T follicular helper cell (primary cell): ENCODE measurements around the gene TAF8.
A peak's percentile ranks its signal among the peaks of the same experiment; 100 is the strongest.

Source experiments
- DNase-seq: peaks from one replicate; pipeline ENCODE4 v3.0.0-alpha.2; 2020; ENCODE audit warnings: low read depth

Gene TAF8

GRCh38 chr6:42059743-42060142 is 9.4 kb downstream of the TAF8 start:
- no peak for DNase-seq

- no peak for DNase-seq
These were observed 15.9 kb downstream of the TAF8 start for GRCh38 chr6:42066156-42066675.

DNA sequence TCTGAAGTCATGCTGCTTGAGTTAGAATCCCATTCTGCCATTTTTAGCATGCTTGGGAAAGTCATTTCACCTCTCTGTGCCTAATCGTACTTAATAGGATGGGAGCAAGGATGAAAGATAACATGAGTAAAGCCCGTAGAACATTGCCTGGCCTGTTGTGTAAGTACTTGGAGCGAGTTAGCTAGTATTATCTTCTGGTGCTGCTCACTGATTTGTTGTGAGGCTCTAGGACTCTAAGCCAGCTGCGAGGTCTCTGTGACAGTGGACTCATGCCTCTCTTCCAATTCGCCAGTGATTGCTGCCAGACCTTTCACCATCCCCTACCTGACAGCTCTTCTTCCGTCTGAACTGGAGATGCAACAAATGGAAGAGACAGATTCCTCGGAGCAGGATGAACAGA is 17.8 kb downstream of the TAF8 start:
- DNase-seq, result no peak

DNA sequence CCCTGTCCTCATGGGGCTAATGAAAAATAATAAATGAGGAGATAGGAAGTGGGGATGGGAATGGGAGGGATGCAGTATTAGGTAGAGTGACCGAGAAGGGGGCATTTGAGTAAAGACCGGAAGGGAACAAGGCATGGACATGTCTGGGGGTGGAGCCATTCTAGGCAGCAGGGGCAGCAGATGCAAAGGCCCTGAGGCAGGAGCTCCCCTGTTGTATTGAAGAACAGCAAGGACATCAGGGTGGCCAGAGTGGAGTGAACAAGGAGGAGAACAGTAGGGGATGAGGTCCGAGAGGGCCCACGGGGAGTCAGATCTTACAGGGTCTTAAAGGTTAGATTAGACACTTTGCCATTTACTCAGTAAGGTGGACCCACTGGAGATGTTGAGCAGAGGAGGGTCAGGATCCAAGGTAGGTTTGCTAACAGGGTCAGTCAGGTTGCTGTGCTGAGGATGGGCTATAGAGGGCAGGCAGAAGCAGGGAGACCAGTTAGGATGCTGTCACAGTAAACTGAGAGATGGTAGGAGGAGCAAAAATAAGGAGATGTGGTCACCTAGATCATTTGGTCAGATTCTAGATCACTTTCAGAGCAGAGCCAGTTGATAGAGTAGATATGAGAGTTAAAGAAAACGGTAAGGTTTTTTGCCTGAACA is 18.7 kb downstream of the TAF8 start:
- no peak for DNase-seq

GRCh38 chr6:42071881-42072583 is 21.7 kb downstream of the TAF8 start:
- DNase-seq, result no peak

DNA sequence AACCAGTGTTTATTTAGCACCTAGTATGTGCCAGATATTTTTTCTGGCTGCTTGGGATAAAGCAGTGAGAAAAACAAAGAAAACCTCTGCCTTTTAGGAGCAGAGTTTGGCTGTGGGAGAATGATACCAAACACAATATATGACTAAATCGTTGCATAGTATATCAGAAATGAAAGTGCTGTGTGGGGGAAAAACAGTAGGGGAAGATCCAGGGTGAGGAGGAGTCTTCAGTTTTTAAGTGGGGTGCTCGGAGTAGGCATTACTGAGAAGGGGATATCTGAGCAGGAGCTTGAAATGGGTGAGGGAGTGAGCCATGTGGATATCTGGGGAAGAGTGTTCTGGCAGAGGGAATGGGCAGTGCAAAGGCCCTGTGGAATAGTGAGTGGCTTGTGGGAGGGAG is 23.0 kb downstream of the TAF8 start:
- no peak for DNase-seq

- peak; percentile 28 for DNase-seq
These were observed 25.0 kb downstream of the TAF8 start for GRCh38 chr6:42075159-42075838.

GRCh38 chr6:42078386-42078785 is 28.1 kb downstream of the TAF8 start:
- no peak for DNase-seq

DNA sequence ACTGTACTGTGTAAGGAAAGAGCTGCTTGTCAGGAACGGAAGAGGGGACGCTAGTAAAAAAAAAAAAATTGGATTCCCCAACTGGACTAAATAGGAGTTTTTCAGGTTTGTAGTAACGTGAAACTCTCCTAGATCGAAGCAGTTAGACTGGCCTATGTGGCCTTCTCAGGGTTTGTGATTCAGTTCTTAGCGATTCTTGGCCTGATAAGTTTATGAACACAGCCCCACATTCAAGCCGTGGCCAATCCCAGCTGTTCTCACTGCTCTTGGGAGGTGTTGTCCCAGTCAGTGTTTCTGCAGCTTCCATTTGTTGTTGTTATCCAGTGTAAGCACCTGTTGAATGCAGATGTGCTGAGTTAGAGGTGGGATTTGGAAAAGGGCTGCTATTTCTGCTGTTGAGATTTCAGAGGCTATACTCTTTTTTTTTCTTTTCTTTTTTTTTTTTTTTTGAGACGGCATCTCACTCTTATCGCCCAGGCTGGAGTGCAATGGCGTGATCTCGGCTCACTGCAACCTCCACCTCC is 29.7 kb downstream of the TAF8 start:
- no peak for DNase-seq

- DNase-seq, result no peak
These were observed 33.2 kb downstream of the TAF8 start for GRCh38 chr6:42083530-42083929.

DNA sequence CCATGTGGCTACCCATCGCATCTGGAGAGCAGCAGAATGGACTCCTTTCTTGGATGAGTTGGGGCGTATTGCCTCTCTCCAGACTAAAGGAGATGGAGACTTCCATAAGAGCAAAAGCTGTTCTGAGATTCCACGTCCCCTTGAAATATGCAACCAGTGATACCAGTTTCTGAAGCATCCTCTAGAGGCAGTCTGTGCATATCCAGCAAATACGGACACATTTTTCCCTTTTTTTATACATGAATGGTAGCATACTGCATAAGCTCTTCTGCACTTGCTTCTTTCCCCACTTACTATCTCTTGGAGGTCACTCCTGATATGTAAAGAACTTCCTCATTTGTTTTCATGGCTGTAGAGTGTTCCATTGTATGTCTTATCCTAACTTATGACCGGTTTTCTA is 34.6 kb downstream of the TAF8 start:
- DNase-seq, result no peak

DNA sequence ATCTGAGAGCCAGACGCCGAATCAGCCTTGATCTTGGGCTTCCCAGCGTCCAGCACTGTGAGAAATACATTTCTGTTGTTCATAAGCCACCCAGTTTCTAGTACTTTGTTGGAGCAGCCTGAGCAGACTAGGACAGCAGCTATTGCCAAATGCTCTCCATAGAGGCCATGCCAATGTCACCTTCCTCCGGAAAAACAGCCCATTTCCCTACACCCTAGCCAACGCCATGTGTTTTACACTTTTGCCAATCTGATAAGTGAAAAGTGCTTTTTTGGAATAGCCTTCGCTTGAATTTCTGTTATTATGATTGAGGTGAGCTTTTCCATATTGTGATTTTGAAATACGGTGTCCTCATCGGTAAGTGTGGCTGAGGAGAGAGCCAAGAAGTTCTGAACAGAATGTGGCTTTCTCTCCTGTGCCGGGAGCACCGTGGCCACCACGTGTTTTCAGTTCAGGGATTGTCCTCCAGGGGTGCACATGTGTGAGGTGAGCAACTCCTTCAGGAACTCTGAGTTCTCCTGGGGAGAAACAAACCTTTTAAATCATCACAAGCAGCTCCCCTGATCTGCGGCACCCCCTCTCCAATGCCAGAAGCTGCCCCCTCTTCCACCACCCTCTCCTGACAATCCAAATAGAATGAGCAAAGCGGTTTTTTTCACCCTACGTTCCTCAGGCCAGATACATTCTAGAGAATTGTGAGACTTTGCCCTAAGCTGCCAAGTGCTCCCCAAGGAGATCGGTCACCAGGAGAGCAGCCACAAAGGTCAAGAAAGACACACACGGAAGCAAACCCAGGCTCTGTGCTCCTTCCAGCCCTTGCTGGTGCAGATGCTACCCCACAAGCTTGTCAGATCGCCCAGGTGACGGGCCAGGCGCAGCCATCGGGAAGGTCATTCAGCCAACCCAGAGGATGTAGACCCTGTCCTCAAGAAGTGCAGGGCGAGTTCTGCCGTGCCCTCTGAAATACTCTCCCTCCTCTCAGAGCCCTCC is 36.0 kb downstream of the TAF8 start:
- DNase-seq, result no peak

DNA sequence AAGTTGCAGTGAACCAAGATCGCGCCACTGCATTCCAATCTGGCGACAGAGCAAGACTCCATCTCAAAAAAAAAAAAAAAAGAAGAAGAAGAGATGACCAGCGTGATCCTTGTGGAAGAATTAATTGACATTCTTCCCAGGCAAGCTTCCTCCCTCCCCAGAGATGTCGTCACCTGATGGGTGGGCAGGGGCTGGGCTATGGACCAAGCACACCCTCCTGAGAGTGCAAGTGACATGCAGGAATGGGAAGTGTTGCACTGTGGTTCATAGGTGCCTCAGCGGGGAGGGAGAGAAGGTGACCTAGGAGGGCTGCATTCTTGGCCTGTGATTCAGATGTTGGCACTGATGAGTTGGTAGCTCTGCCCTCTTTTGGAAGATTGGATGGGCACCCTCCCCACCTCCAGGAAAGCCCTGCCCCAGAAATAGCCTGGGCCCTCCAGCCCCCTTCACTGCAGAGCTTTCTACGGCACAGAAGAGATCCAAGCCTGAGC is 37.8 kb downstream of the TAF8 start:
- no peak for DNase-seq

GRCh38 chr6:42090819-42091717 is 40.7 kb downstream of the TAF8 start:
- DNase-seq, result no peak

GRCh38 chr6:42091718-42092023 is 41.3 kb downstream of the TAF8 start:
- no peak for DNase-seq

- no peak for DNase-seq
These were observed 43.4 kb downstream of the TAF8 start for GRCh38 chr6:42093582-42094329.

DNA sequence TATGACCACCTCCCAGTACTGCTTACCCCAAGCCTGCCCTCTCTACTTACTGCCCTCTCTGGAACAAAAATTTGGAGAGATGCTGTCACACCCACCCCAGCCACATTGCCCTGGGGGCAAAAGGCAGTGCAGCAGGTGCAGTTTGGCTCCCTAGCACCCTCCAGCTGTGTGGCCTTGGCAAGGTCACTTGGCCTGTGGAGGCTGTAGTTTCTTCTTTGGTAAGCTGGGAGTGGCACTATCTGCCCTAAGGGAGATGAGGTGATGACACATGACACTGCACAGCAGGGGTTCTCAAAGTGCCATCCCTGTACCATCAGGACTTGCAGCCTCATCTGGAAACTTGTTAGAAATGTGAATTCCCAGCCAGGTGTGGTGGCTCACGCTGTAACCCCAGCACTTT is 44.8 kb downstream of the TAF8 start:
- DNase-seq, result no peak

DNA sequence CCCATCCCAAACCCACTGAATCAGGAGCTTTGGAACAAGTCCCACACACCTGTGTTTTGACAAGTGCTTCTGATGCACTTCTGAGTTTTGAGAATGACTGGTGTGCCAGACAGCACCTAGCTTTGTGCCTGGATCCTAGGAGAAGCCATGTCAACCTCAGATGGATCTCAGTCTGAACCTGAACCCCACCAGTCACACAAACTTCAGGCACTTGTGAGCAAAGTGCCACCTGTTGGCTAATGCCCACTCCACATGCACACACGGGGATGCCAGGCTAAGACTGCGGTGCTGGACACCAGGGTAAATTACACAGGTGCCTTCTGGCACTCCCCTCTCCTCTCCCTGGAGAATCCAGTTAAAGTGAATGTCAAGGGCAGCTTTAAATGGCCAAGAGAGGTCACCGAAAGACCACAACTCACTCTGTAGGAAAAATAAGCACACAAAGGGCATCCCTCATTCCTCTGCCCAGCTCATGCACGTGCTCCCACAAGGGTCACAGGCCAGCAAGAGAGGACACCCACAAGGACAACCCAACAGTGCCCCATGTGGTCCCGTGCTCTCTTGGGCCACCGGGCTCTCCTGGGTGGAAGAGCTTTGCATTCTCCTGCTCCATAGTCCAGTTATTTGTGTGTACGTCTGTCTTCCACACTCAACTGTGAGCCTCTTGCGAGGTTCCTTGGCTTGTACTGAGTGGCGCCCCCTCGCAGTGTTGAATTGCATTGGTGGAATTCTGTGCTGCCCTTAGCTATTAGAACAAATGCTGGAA is 45.6 kb downstream of the TAF8 start:
- DNase-seq, result no peak
